Smooth muscle cell (in vitro differentiated cells): ENCODE results near the gene IGF2R. TPM values are rescaled to one million over a fixed set of nuclear protein-coding genes. Genes with fewer than 3 reads are reported as not detected.

ENCODE experiments used
- DNase-seq: peaks from one replicate; lab custom pipeline; 2025; ENCODE audit not compliant: unreplicated experiment; lab: John Stamatoyannopoulos, UW
- H2AFZ ChIP-seq: fragments of 200-600 bp; sonication (generic); 2 replicates; pipeline ENCODE4 v1.6.0; 2016; ENCODE audit warnings: antibody characterized with exemption, low read depth, mild to moderate bottlenecking
- H3F3A ChIP-seq: fragments of 200-600 bp; sonication (generic); 2 replicates; pipeline ENCODE4 v1.6.0; 2017; ENCODE audit warnings: antibody characterized with exemption, low read depth
- H3K27ac ChIP-seq: fragments of 200-600 bp; sonication (generic); 2 replicates; pipeline ENCODE4 v1.5.1; 2016; ENCODE audit warnings: low read depth, mild to moderate bottlenecking
- H3K27me3 ChIP-seq: fragments of 200-600 bp; sonication (generic); 2 replicates; pipeline ENCODE4 v1.6.1; 2016; ENCODE audit warnings: low read depth, mild to moderate bottlenecking
- H3K36me3 ChIP-seq: fragments of 200-600 bp; sonication (generic); 2 replicates; pipeline ENCODE4 v1.5.1; 2016; ENCODE audit warnings: low read depth
- H3K4me1 ChIP-seq: fragments of 200-600 bp; sonication (generic); 2 replicates; pipeline ENCODE4 v1.5.1; 2016; ENCODE audit warnings: low read depth
- H3K4me2 ChIP-seq: fragments of 200-600 bp; sonication (generic); 2 replicates; pipeline ENCODE4 v1.6.0; 2016; ENCODE audit warnings: mild to moderate bottlenecking
- H3K4me3 ChIP-seq: fragments of 200-600 bp; sonication (generic); 2 replicates; pipeline ENCODE4 v1.5.1; 2016; ENCODE audit warnings: mild to moderate bottlenecking
- H3K79me2 ChIP-seq: fragments of 200-600 bp; sonication (generic); 2 replicates; pipeline ENCODE4 v1.6.0; 2016; ENCODE audit warnings: low read depth, mild to moderate bottlenecking
- H3K9ac ChIP-seq: fragments of 200-600 bp; sonication (generic); 2 replicates; pipeline ENCODE4 v1.6.0; 2016; ENCODE audit warnings: low read depth
- H3K9me3 ChIP-seq: fragments of 200-600 bp; sonication (generic); replicated peaks from 2 replicates; pipeline ENCODE4 v1.5.1; 2016; ENCODE audit warnings: low read depth
- H4K20me1 ChIP-seq: fragments of 200-600 bp; sonication (generic); 2 replicates; pipeline ENCODE4 v1.6.0; 2016; ENCODE audit warnings: low read depth
- WGBS: methylation state at CpG from one replicate; pipeline ENCODE4 v1.1.7; 2016; ENCODE audit warnings: low lambda C conversion rate; 5-methylcytosine and 5-hydroxymethylcytosine counted together
- polyA plus RNA-seq: library from polyadenylated mRNA; unstranded; fragments of >200 nt; fragmentation: Nextera tagmentation; extraction: Ambion mirVana; gene quantifications from 2 replicates; pipeline ENCODE4 v1.2.1, GENCODE V29; 2016
- total RNA-seq: library from RNA; depleted of rRNA; stranded (reverse); fragments of >200 nt; gene quantifications from 2 replicates; pipeline ENCODE4 v1.2.3, GENCODE V29; 2014
- TF ChIP-seq, protein P1 (sequence below): fragments of 200-600 bp; sonication (generic); IDR thresholded peaks from 2 replicates; pipeline ENCODE4 v1.5.1; 2017; ENCODE audit warnings: borderline replicate concordance, mild to moderate bottlenecking, antibody characterized with exemption; ENCODE audit not compliant: insufficient read depth, poor library complexity, severe bottlenecking

Gene IGF2R
- total and polyA plus RNA-seq, 2 experiments from 2014 or later = 44.7 to 77.4 TPM

DNA sequence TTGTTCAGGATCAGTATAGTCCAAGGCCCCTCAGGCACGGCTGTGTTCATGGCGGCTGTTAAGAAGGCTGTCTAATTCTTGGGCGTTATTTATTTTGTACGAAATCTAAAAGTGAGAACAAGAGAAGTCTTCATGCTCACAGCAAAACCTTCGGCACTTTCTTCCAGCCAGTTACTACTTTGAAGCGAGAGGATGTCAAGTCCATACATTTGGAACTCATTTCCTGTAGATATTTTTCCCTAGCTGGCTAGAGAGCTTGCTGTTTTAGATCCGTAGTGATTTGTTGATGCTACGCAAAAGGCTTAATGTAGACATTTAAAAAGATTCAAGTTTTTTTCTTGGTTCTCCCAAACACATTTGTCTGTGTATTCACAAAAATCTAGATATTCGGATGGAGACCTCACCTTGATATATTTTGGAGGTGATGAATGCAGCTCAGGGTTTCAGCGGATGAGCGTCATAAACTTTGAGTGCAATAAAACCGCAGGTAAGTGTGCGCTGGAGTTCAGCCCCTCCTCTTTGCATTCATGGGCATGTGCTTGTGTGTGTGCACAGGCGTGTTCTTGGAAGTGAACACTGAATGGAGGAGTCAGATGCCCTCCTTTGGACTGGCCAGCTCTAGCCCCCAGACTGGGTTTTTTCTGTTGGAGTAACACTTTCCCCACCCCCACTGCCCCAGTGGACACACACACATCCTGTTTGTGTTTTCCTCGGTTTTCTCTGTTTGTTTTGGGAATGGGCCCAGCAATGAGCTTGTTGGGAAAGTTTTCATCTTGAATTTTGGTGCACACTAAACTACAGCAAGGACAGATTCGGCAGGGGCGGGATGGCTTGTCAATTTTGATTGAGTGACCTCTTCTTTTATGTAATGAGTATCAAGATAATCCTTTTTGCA is 65.4 kb downstream of the IGF2R start:
- Histone ChIP-seq H3F3A (peaks cover 20% of the 10 kb centered on the region), H3K27ac (no peak overlapping the region), H3K4me2 (no peak overlapping the region), H3K79me2 (no peaks in the 10 kb centered on the region), H3K4me3 (no peak overlapping the region), H2AFZ (no peak overlapping the region), H3K27me3 (no peaks in the 10 kb centered on the region), H3K9ac (no peak overlapping the region), H3K9me3 (no peaks in the 10 kb centered on the region), H4K20me1 (no peaks in the 10 kb centered on the region), H3K36me3 (no peaks in the 10 kb centered on the region), H3K4me1 (peaks cover 12% of the 10 kb centered on the region)
- DNase-seq = no peak
- 91% methylated on average over 17 of the region's 17 CpGs for WGBS
- TF ChIP-seq, protein P1, sequence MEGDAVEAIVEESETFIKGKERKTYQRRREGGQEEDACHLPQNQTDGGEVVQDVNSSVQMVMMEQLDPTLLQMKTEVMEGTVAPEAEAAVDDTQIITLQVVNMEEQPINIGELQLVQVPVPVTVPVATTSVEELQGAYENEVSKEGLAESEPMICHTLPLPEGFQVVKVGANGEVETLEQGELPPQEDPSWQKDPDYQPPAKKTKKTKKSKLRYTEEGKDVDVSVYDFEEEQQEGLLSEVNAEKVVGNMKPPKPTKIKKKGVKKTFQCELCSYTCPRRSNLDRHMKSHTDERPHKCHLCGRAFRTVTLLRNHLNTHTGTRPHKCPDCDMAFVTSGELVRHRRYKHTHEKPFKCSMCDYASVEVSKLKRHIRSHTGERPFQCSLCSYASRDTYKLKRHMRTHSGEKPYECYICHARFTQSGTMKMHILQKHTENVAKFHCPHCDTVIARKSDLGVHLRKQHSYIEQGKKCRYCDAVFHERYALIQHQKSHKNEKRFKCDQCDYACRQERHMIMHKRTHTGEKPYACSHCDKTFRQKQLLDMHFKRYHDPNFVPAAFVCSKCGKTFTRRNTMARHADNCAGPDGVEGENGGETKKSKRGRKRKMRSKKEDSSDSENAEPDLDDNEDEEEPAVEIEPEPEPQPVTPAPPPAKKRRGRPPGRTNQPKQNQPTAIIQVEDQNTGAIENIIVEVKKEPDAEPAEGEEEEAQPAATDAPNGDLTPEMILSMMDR = no peak

DNA sequence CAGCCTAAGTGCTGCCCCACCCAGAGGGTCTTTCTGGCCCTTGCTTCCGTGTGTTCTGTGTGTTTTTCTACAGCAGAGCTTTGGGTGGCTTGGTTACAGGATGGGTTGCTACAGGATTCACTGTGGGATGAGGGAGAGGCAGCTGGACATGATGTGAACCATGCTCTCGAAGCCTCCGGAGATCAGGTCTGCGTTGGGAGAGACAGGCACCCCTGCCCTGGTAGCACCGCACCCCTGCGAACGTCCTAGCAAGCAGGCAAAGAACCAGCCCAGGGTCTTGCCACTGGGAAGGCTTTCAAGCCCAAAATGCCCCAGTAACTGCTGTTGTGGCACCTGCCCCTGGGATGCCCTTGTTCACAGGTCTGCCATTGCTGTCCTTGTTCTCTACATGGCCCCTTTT is 66.4 kb downstream of the IGF2R start:
- TF ChIP-seq, protein P1 = no peak
- peaks cover 4% of the 10 kb centered on the region for H3K4me1 ChIP-seq
- H3F3A ChIP-seq = peaks cover 12% of the 10 kb centered on the region
- H3K27ac ChIP-seq = no peak overlapping the region
- H2AFZ ChIP-seq = no peak overlapping the region
- H3K79me2 ChIP-seq = no peaks in the 10 kb centered on the region
- no peak overlapping the region for H3K4me3 ChIP-seq
- no peaks in the 10 kb centered on the region for H3K27me3 ChIP-seq
- H3K9me3 ChIP-seq = no peaks in the 10 kb centered on the region
- H4K20me1 ChIP-seq = no peaks in the 10 kb centered on the region
- no peak overlapping the region for H3K4me2 ChIP-seq
- DNase-seq = no peak
- H3K36me3 ChIP-seq = no peaks in the 10 kb centered on the region
- WGBS = 95% methylated on average over 7 of the region's 7 CpGs
- H3K9ac ChIP-seq = no peak overlapping the region

DNA sequence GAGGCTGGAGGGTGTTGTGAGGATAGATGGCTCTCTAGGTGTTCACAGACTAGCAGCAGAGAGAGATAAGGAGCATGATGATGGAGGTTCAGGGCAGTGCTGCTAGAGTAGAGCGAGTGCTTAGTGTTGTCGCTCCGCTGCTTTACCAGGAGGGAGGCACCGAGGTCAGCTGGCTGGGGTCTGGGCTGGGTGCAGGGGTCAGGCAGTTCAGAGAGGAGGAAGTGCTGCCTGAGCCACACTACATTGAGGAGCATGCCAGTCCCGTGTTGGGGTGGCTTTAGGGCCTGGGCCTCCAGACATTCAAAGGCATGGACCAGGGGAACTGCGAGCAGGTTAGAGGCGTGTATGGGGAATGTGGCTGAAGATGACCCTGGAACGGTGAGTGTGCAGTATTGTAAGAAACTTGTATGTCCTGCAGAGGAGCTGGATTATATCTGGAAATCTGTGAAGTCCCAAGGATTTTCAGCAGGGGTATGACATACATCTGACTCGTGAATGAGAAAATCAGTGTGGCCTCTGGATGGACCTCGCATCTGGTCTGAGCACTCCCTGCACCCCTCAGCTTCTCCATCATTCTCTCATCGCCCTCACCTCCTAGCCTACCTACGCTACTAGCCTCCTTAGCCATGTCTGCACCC is 66.9 kb downstream of the IGF2R start:
- Histone ChIP-seq H4K20me1 (no peaks in the 10 kb centered on the region), H3K4me3 (no peak overlapping the region), H3F3A (peaks cover 7% of the 10 kb centered on the region), H3K9me3 (no peaks in the 10 kb centered on the region), H3K27ac (no peak overlapping the region), H3K4me1 (no peaks in the 10 kb centered on the region), H3K4me2 (no peak overlapping the region), H2AFZ (no peak overlapping the region), H3K27me3 (no peaks in the 10 kb centered on the region), H3K9ac (no peak overlapping the region), H3K79me2 (no peaks in the 10 kb centered on the region), H3K36me3 (no peaks in the 10 kb centered on the region)
- WGBS = 95% methylated on average over 12 of the region's 12 CpGs
- DNase-seq = no peak
- TF ChIP-seq, protein P1 = no peak

DNA sequence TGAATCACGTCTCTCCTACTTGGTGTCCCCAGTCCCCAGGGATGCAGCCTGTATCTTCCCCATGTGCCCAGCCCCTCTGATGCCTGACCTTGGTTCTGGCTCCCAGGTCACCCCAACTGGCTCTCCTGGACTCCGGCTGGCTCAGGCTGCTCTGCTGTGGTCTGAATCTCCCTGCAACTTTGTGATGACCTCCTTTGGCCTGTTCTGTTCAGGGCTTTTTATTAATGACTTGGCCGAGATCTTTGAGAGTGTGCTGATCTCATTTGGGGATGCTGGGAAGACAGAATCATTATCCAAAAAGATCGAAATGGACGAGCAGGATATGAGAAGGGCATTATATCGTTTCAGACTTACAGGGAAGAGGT is 67.4 kb downstream of the IGF2R start:
- Histone ChIP-seq H2AFZ (no peak overlapping the region), H4K20me1 (no peaks in the 10 kb centered on the region), H3K9ac (no peak overlapping the region), H3F3A (peaks cover 4% of the 10 kb centered on the region), H3K9me3 (no peaks in the 10 kb centered on the region), H3K4me2 (no peak overlapping the region), H3K36me3 (no peaks in the 10 kb centered on the region), H3K27ac (no peak overlapping the region), H3K4me3 (no peak overlapping the region), H3K79me2 (no peaks in the 10 kb centered on the region), H3K4me1 (no peaks in the 10 kb centered on the region), H3K27me3 (no peaks in the 10 kb centered on the region)
- 93% methylated on average over 6 of the region's 6 CpGs for WGBS
- no peak for DNase-seq
- TF ChIP-seq, protein P1 = no peak
